Memory B cell (primary cell): ENCODE results near the gene SYS1.
A peak's percentile ranks its signal among the peaks of the same experiment; 100 is the strongest.
"Not testable (repeated sequence)": the region's sequence is repeated elsewhere in the genome, so short reads cannot be mapped to it uniquely, and the experiment has no call there.

Source experiments
- ATAC-seq: fragments of 150-1000 bp; cut with Tn5 transposase; 2 replicates; pipeline ENCODE4 v1.10.0; 2021; ENCODE audit warnings: low read depth, mild to moderate bottlenecking, moderate library complexity
- DNase-seq, 2 donors: peaks; one replicate each; pipeline ENCODE4 v3.0.0; 2022; ENCODE audit warnings: low spot score in 2 of 2
- H3K27ac Mint-ChIP-seq: one replicate; pipeline ENCODE4 v1.8.0; 2022; ENCODE audit warnings: mild to moderate bottlenecking, moderate library complexity, mixed read lengths
- H3K27me3 Mint-ChIP-seq: one replicate; pipeline ENCODE4 v1.8.0; 2022; ENCODE audit warnings: mixed read lengths
- H3K36me3 Mint-ChIP-seq: one replicate; pipeline ENCODE4 v1.8.0; 2022; ENCODE audit warnings: mild to moderate bottlenecking, mixed read lengths
- H3K4me1 Mint-ChIP-seq: one replicate; pipeline ENCODE4 v1.8.0; 2022; ENCODE audit warnings: mixed read lengths
- H3K4me3 Mint-ChIP-seq: one replicate; pipeline ENCODE4 v1.8.0; 2022; ENCODE audit warnings: mild to moderate bottlenecking, moderate library complexity, mixed read lengths
- H3K9me3 Mint-ChIP-seq: one replicate; pipeline ENCODE4 v1.8.0; 2022; ENCODE audit warnings: mixed read lengths

SYS1 gene

DNA sequence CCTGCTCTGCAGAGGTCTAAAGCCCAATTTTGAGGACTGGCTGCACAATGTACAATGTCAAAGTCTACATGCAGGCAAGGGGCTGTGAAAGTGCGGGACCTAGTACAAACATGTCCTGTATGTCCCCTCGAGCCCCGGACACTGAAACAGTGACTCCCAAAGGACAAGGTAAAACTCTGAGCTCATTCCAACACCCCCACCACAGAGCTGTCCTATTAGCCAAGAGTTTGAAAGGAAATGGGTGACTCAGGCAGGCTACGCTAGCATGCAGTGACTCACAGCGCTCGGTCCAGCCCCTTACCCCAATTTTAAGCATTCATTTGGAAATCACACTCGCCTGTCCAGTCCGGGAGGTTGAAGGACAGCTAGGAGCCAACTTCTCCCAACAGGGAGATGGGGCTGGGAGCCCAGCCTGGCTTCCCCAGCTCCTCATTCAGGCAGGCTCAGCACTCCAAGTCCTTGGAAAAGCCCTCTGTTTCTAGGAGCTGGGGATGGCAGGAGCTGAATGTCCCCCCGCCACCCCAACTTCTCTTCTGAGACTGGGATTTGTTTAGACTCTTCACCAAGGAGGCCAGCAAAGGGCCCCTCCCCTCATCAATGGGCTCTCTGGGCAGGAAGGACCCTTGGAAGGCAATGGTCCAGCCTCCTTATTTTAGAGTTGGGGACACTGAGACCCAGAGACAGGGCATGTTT, 18.6 kb upstream of the SYS1 start:
- H3K4me1 Mint-ChIP-seq, result peaks cover 11% of the 10 kb centered on the region
- peaks cover 20% of the 10 kb centered on the region for H3K27me3 Mint-ChIP-seq
- no peak overlapping the region for H3K4me3 Mint-ChIP-seq
- no peaks in the 10 kb centered on the region for H3K9me3 Mint-ChIP-seq
- H3K27ac Mint-ChIP-seq, result no peak overlapping the region
- ATAC-seq, result no peak
- H3K36me3 Mint-ChIP-seq, result no peaks in the 10 kb centered on the region
- DNase-seq, result no peak

DNA sequence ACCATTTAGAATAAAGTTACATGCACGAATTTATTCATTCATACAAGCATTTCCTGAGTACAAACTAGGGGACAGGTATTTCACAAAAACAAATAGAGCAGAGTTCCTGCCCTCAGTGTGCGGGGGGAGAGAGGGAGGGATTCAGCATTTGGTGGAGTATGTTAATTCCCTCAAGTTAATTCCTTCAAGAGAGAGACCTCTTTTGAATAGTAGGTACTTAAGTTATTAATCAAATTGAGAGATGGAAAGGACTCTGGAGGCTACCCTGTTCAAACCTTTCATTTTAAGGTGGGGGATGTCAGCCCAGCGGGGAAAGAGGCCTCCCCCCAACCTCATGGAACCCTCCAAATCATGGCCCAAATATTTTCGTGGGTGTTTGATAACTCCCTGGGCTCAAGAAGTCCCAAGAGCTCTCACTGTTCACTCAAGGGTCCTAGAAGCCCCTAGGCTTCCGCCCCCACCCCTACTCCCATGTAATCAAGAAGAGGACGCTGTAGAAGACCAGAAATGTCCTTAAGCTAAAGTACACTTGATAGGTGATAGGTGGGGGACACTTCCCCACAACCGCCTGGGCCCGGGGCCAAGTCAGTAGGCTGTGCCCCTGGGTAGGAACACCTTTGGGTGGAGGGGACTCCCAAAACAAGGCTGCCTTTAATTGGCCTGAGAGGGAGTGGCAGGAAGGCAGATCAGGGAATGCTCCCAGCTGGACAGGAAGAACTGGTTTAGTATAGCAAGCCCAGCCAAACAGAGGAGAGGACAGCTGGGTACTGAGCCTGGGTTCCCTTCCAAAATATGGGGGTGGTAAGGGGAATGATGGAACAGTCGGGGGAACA, 17.6 kb upstream of the SYS1 start:
- H3K4me3 Mint-ChIP-seq, result no peak overlapping the region
- peaks cover 9% of the 10 kb centered on the region for H3K4me1 Mint-ChIP-seq
- H3K36me3 Mint-ChIP-seq, result no peaks in the 10 kb centered on the region
- ATAC-seq (no peak), DNase-seq (no peak)
- H3K9me3 Mint-ChIP-seq, result no peaks in the 10 kb centered on the region
- H3K27ac Mint-ChIP-seq, result no peak overlapping the region
- peaks cover 19% of the 10 kb centered on the region for H3K27me3 Mint-ChIP-seq

DNA sequence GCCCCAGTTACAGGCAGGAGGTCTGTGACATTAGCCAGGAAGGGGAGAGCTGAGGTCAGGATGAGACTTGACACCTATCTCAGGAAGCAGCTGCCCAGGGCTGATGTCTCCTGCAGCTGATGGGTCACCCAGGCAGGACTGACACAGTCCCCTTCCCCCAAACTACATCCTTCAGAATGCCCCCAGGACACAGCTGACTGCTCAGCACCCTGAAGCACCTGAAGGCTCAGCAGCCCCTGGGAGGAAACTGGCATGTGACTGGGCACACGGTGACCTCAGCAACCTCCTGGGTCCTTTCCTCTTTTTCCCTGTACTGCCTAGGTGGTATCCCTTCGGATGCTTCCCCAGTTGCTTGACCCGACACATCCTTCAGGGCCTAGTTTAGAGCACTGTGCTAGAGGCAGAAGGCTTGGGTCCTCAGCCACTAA, 16.7 kb upstream of the SYS1 start:
- no peaks in the 10 kb centered on the region for H3K36me3 Mint-ChIP-seq
- ATAC-seq (no peak), DNase-seq (no peak)
- peaks cover 9% of the 10 kb centered on the region for H3K4me1 Mint-ChIP-seq
- no peaks in the 10 kb centered on the region for H3K9me3 Mint-ChIP-seq
- H3K27ac Mint-ChIP-seq, result no peak overlapping the region
- peaks cover 16% of the 10 kb centered on the region for H3K27me3 Mint-ChIP-seq
- H3K4me3 Mint-ChIP-seq, result no peak overlapping the region

DNA sequence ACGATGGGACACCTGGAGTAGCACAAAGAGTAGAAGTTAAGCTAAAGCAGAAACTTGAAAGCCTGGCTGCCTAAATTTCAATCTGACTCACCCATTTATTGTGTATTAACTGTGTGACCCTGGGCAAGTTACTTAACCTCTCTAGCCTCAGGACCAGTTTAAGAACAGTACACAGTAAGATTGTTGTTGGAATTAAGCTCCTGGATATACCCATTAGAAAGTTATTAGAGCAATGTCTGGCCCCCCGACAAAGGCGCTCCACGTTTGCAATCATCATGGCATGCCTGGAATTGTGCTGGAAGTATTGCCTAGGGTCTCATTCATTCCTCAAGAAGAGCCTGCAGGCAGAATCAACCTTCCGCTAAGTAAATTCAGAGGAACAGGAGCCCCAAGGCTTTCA, 16.1 kb upstream of the SYS1 start:
- peaks cover 9% of the 10 kb centered on the region for H3K4me1 Mint-ChIP-seq
- H3K27ac Mint-ChIP-seq, result no peak overlapping the region

DNA sequence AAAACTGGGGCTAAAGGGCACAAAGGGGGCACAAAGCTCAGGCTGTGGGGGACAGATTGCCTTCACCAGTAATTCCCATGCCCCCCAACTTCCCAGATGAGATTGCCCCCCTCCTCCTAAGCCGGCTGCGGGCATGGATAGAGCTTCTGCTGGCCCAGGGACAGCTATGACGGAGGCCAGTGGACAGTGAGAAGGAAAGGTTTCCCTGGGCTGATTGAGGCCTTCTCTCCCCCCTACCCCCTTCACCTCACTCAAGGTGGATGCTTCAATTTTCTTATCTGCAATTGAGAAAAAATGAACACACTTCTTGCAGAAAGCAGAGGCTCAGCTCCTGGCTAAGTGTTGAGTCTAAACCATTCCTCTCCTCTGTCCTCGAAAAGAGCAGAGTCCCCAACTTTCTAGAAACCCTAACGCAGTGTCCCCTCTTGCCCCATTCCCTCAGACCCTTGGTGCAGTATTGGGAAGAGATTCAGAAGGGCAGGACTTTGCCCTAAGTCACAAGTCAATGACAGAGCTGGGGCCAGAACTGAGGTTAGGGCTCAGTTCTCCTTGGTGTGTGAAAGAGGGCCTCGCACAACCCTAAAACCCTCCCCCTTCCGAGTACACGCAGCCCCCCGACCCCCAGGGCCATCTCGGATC, 15.5 kb upstream of the SYS1 start:
- Mint-ChIP-seq H3K36me3 (no peaks in the 10 kb centered on the region), H3K4me3 (peak overlapping the region; percentile 72), H3K27me3 (peaks cover 16% of the 10 kb centered on the region), H3K27ac (no peak overlapping the region), H3K9me3 (no peaks in the 10 kb centered on the region), H3K4me1 (peaks cover 9% of the 10 kb centered on the region)
- ATAC-seq (peak; percentile 8), DNase-seq (no peak)

More for the DNA sequence above, 16.1 kb upstream of the SYS1 start:
- DNase-seq, result no peak
- H3K36me3 Mint-ChIP-seq, result no peaks in the 10 kb centered on the region
- no peaks in the 10 kb centered on the region for H3K9me3 Mint-ChIP-seq
- no peak for ATAC-seq
- peaks cover 16% of the 10 kb centered on the region for H3K27me3 Mint-ChIP-seq
- no peak overlapping the region for H3K4me3 Mint-ChIP-seq

DNA sequence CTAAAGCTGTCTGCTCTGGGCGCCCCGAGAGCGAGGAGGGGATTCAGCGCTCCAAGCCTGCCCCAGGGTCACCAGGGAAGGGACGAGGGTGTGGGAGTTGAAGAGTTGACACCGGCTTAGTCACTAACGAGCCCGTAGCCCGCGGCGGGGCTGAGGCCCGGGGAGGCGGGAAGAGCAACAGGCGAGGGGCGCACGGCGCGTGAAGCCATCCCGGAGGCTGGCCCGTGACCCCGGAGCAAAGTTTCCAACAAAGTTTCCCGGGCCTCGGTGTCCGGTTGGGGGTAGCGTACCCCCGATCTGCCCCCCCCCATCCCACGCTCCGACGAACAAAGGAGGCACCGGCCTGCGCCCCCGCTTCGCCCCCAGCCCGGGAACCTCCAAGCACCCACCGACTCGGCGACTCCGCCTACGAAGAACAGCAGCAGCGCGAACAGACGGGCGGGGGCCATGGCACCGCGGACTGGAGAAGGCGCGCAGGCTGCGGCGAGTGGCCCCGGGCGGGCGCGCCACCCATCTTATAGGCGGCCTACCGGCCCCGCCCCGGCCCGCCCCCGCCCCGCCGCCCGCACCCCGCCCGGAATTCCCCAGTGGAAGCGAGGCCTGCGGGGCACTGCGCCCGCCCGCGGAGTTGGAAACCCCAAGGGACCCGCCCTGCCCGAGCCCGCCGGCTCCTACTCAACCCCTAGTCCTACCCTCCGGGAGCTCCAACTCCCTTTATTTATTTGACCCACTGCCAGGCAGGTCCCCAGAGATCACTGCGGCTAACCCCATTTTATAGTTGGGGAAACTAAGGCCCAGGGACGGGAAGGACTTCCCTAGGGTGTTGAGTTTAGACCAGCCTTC, 14.8 kb upstream of the SYS1 start, which contains the start of gene SDC4:
Gene SDC4 (minus strand): TSS at position 489 of the 843 bp plus-strand sequence. CDS start 40 bp downstream, at position 449.
- ATAC-seq (peak; percentile 79), DNase-seq (no peak)
- H3K4me1 Mint-ChIP-seq, result peaks cover 9% of the 10 kb centered on the region
- H3K4me3 Mint-ChIP-seq, result peak within 1 kb of the TSS; percentile 72
- no peaks in the 10 kb centered on the region for H3K9me3 Mint-ChIP-seq
- no peak within 1 kb of the TSS for H3K27ac Mint-ChIP-seq
- H3K27me3 Mint-ChIP-seq, result peaks cover 16% of the 10 kb centered on the region
- no peaks in the 10 kb centered on the region for H3K36me3 Mint-ChIP-seq

DNA sequence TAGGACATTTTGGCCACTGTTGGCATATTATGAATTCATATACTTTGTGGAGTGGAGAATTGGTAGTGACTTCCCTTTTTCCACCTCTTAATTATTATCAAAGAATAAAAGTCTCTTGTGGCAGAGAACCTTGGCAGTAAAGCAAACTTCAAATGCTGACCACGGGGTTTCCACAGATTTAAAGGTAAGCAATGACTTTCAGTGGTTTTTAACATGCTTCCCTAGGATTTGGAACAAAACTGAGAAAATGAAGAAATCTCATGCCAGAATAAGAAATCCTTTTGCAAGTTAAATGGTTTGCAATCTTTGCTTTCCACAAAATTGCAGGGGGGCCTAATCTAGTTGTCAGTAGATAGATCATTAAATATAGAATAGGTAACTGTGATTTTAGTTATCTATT, 12.7 kb upstream of the SYS1 start:
- no peaks in the 10 kb centered on the region for H3K36me3 Mint-ChIP-seq
- no peak for ATAC-seq
- H3K4me1 Mint-ChIP-seq, result peaks cover 9% of the 10 kb centered on the region
- H3K27ac Mint-ChIP-seq, result no peak overlapping the region
- H3K27me3 Mint-ChIP-seq, result peaks cover 13% of the 10 kb centered on the region
- DNase-seq, result no peak
- H3K4me3 Mint-ChIP-seq, result no peak overlapping the region
- H3K9me3 Mint-ChIP-seq, result no peaks in the 10 kb centered on the region

DNA sequence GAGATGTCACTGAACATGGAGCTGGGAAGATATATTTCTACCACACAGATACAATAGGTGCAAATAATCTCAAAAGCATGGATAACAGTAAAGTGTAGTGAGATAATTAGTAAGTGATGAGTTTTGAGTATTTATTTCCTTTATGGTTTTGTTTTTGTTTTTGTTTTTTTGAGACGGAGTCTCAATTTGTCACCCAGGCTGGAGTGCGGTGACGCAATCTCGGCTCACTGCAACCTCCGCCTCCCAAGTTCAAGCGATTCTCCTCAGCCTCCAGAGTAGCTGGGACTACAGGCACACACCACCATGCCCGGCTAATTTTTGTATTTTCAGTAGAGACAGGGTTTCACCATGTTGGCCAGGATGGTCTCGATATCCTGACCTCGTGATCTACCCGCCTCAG, 12.2 kb upstream of the SYS1 start:
- not testable (repeated sequence) for DNase-seq, ATAC-seq, H3K36me3 Mint-ChIP-seq, H3K9me3 Mint-ChIP-seq, H3K27ac Mint-ChIP-seq, H3K4me3 Mint-ChIP-seq, H3K4me1 Mint-ChIP-seq
- H3K27me3 Mint-ChIP-seq, result peaks cover 11% of the 10 kb centered on the region

DNA sequence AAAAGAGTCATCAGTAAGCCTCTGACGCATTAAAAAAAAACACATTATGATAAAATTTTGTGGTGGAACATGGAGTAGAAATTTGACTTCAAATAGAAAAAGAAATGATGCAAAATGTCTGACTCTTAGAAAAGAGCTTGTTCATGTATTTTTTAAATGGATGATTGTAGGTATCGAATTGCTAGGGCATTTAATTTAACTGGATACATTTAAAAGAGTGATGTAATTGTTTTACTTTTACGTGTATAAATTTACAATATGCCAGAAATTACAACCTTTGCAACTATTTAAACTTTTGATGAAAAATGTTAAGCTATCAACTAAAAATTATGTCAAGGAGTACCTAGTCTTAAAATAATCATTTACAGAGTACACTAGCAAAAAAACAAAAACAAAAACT, 10.2 kb upstream of the SYS1 start:
- Mint-ChIP-seq H3K27ac (no peak overlapping the region), H3K27me3 (peaks cover under 1% of the 10 kb centered on the region), H3K9me3 (no peaks in the 10 kb centered on the region), H3K36me3 (no peaks in the 10 kb centered on the region), H3K4me1 (peaks cover 3% of the 10 kb centered on the region), H3K4me3 (no peak overlapping the region)
- ATAC-seq (no peak), DNase-seq (no peak)

DNA sequence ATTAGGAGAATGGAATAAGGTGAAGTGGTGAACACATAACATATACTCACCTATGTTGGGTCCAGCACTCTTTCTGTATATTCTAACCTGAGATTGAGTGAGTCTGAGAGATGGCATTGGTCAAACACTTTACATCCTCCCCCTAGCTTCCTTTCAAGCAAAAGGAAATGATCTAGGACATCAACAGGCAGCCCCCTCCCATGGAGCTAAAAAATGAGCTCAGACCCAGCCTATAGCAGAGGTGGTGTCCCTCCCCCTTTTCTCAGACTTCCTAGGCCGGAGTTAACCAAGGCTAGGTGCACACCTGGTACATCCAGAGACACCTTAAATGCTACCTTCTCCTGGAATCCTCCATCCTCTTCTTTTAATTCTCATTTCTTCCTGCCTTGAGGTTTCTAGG, 9.2 kb upstream of the SYS1 start:
- H3K9me3 Mint-ChIP-seq, result no peaks in the 10 kb centered on the region
- no peaks in the 10 kb centered on the region for H3K27me3 Mint-ChIP-seq
- H3K4me3 Mint-ChIP-seq, result no peak overlapping the region
- H3K36me3 Mint-ChIP-seq, result no peaks in the 10 kb centered on the region
- H3K27ac Mint-ChIP-seq, result no peak overlapping the region
- no peak for DNase-seq
- no peak for ATAC-seq
- H3K4me1 Mint-ChIP-seq, result no peaks in the 10 kb centered on the region

DNA sequence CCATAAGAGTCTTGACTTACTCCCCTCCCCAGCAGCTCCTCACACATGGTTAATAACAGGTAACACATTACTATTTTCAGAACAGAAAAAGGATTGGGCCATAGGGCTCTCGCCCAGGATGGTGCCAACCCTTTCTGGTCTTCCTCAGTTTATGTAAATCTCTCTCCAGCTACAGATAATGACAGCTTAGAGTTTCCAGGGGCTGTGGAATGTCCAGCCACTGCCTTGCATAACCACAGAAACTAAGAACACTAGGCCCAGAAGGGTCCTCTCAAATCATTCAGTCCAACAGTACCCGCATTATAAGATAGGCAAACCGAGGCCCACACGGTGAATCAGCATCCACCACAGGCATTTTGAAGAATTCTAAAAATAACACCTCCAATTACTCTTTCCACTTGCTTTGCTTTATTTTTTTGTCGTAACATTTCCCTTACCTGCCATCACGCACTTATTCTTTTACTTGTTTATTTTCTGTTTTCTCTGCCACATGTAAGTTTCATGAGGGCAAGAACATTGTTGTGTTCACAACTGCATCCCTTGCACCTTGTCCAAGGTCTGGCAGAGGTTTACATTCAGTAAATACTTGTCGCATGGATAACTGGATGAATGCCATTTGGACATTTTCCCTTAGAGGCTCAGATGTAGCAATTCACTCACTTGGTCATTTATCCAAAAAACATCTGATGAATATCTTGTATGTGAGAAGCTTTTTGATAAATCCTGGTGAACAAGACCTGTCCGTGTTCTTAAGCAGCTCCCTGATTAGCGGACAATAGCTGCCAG, 8.3 kb upstream of the SYS1 start:
- no peaks in the 10 kb centered on the region for H3K9me3 Mint-ChIP-seq
- H3K4me3 Mint-ChIP-seq, result no peak overlapping the region
- DNase-seq (no peak), ATAC-seq (no peak)
- no peaks in the 10 kb centered on the region for H3K36me3 Mint-ChIP-seq
- no peaks in the 10 kb centered on the region for H3K4me1 Mint-ChIP-seq
- no peak overlapping the region for H3K27ac Mint-ChIP-seq
- no peaks in the 10 kb centered on the region for H3K27me3 Mint-ChIP-seq

DNA sequence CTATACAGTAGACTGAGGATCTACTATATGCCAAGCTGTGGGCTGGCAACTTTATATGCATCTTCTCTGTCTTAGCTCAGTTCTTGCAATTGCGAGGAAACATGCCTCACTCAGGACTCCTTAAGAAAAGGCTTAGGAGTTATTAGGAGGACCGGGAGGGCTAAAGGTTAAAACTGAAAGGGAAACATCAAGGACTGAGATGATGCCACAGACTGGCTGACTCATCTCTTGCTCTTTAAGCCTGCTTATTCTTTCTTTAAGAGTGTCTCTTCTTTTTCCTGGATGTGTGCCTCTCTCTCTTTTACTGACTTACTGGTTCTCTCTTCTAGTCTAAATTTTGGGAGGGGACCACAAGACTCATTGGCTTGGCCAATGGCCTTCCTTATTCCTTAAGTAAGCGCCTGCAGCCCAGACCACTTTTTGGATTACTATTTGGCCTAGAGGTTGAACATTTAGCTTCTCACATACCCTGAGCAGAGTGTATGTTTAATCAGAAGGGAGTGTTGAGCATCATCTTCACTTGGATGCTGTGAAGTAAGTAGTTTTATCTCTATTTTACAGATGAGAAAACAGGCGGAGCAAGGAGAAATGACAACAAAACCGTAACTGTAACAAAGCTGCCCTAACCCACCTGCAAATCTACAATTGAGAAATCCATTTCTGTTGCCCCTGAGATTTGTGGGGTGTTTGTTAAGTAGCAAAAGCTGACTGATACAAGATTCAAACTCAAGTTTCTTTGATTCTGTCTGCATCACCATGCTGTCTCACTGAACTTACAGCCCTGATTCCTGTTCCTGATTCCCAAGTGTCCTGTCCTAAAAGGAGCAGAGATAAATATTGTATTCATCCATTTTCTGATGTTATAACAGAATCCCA, 7.5 kb upstream of the SYS1 start:
- ATAC-seq (no peak), DNase-seq (no peak)
- no peaks in the 10 kb centered on the region for H3K36me3 Mint-ChIP-seq
- H3K27ac Mint-ChIP-seq, result no peak overlapping the region
- no peak overlapping the region for H3K4me3 Mint-ChIP-seq
- no peaks in the 10 kb centered on the region for H3K27me3 Mint-ChIP-seq
- H3K9me3 Mint-ChIP-seq, result no peaks in the 10 kb centered on the region
- H3K4me1 Mint-ChIP-seq, result no peaks in the 10 kb centered on the region
